ENCODE results near the gene PPM1H.

Gene PPM1H

GRCh38 chr12:62971769-62972525, 37.0 kb upstream of the PPM1H start:
- Histone ChIP-seq H3K9ac (ENCODE audit: low read length) (no peak overlapping the region), H3K27ac (ENCODE audit: low read depth, low read length, poor library complexity, severe bottlenecking) (no peak overlapping the region)
- no peak for TF ChIP-seq CTCF (IDR thresholded peaks at IDR 0.05; ENCODE audit: low read length)
- no peak for TF ChIP-seq EZH2 (IDR thresholded peaks at IDR 0.05; ENCODE audit: borderline replicate concordance, low read length)

GRCh38 chr12:62969695-62970094, 34.7 kb upstream of the PPM1H start:
- H3K9me3 ChIP-seq (ENCODE audit: low read length): no peaks in the 10 kb centered on the region
- no peak overlapping the region for H2AFZ ChIP-seq (ENCODE audit: low read length)
- no peak for TF ChIP-seq EZH2 (IDR thresholded peaks at IDR 0.05; ENCODE audit: borderline replicate concordance, low read length)
- TF ChIP-seq CTCF (IDR thresholded peaks at IDR 0.05; ENCODE audit: low read length): no peak
- no peaks in the 10 kb centered on the region for H3F3A ChIP-seq (ENCODE audit: insufficient read depth, low read length)
- H3K4me3 ChIP-seq (ENCODE audit: low read depth, low read length, poor library complexity, severe bottlenecking): no peak overlapping the region
- no peak overlapping the region for H3K27ac ChIP-seq (ENCODE audit: low read depth, low read length, poor library complexity, severe bottlenecking)
- H3K4me2 ChIP-seq (ENCODE audit: low read length): no peak overlapping the region
- no peaks in the 10 kb centered on the region for H3K36me3 ChIP-seq (ENCODE audit: insufficient read depth, low read length)
- H3K4me1 ChIP-seq (ENCODE audit: insufficient read depth, low read length, severe bottlenecking): no peaks in the 10 kb centered on the region
- H3K9me2 ChIP-seq (ENCODE audit: low read depth, low read length): no peaks in the 10 kb centered on the region
- no peaks in the 10 kb centered on the region for H4K20me1 ChIP-seq (ENCODE audit: insufficient read depth, low read length)
- H3K9ac ChIP-seq (ENCODE audit: low read length): no peak overlapping the region
- no peaks in the 10 kb centered on the region for H3K79me2 ChIP-seq (ENCODE audit: insufficient read depth, low read length)
- no peaks in the 10 kb centered on the region for H3K27me3 ChIP-seq (ENCODE audit: insufficient read depth, low read length)

More at GRCh38 chr12:62971769-62972525, 37.0 kb upstream of the PPM1H start:
- Histone ChIP-seq H3K9me2 (ENCODE audit: low read depth, low read length) (no peaks in the 10 kb centered on the region), H3K36me3 (ENCODE audit: insufficient read depth, low read length) (no peaks in the 10 kb centered on the region), H3K27me3 (ENCODE audit: insufficient read depth, low read length) (no peaks in the 10 kb centered on the region), H3F3A (ENCODE audit: insufficient read depth, low read length) (no peaks in the 10 kb centered on the region), H3K4me2 (ENCODE audit: low read length) (no peak overlapping the region), H2AFZ (ENCODE audit: low read length) (no peak overlapping the region), H3K79me2 (ENCODE audit: insufficient read depth, low read length) (no peaks in the 10 kb centered on the region), H3K9me3 (ENCODE audit: low read length) (no peaks in the 10 kb centered on the region), H3K4me3 (ENCODE audit: low read depth, low read length, poor library complexity, severe bottlenecking) (no peak overlapping the region), H3K4me1 (ENCODE audit: insufficient read depth, low read length, severe bottlenecking) (no peaks in the 10 kb centered on the region), H4K20me1 (ENCODE audit: insufficient read depth, low read length) (no peaks in the 10 kb centered on the region)

GRCh38 chr12:62967701-62968100, 32.8 kb upstream of the PPM1H start:
- Histone ChIP-seq H4K20me1 (ENCODE audit: insufficient read depth, low read length) (no peaks in the 10 kb centered on the region), H2AFZ (ENCODE audit: low read length) (no peak overlapping the region), H3K27me3 (ENCODE audit: insufficient read depth, low read length) (no peaks in the 10 kb centered on the region), H3K4me1 (ENCODE audit: insufficient read depth, low read length, severe bottlenecking) (no peaks in the 10 kb centered on the region), H3K36me3 (ENCODE audit: insufficient read depth, low read length) (no peaks in the 10 kb centered on the region), H3K79me2 (ENCODE audit: insufficient read depth, low read length) (no peaks in the 10 kb centered on the region), H3K9me2 (ENCODE audit: low read depth, low read length) (no peaks in the 10 kb centered on the region), H3K4me2 (ENCODE audit: low read length) (no peak overlapping the region), H3K9me3 (ENCODE audit: low read length) (no peaks in the 10 kb centered on the region), H3F3A (ENCODE audit: insufficient read depth, low read length) (no peaks in the 10 kb centered on the region), H3K4me3 (ENCODE audit: low read depth, low read length, poor library complexity, severe bottlenecking) (no peak overlapping the region), H3K9ac (ENCODE audit: low read length) (no peak overlapping the region), H3K27ac (ENCODE audit: low read depth, low read length, poor library complexity, severe bottlenecking) (no peak overlapping the region)
- TF ChIP-seq EZH2 (IDR thresholded peaks at IDR 0.05; ENCODE audit: borderline replicate concordance, low read length) (no peak), CTCF (IDR thresholded peaks at IDR 0.05; ENCODE audit: low read length) (no peak)

All from OCI-LY1 (cell line).